GM18867 (cell line): ENCODE results near the gene RRP1B.
A peak's percentile ranks its signal among the peaks of the same experiment; 100 is the strongest.
"Not testable (repeated sequence)": the region's sequence is repeated elsewhere in the genome, so short reads cannot be mapped to it uniquely, and the experiment has no call there.

Source experiments
- ATAC-seq: cut with Tn5 transposase; IDR thresholded peaks from one replicate; pipeline ENCODE4 v1.9.1; 2021; ENCODE audit warnings: mild to moderate bottlenecking, moderate library complexity; ENCODE audit not compliant: unreplicated experiment

Gene RRP1B

DNA sequence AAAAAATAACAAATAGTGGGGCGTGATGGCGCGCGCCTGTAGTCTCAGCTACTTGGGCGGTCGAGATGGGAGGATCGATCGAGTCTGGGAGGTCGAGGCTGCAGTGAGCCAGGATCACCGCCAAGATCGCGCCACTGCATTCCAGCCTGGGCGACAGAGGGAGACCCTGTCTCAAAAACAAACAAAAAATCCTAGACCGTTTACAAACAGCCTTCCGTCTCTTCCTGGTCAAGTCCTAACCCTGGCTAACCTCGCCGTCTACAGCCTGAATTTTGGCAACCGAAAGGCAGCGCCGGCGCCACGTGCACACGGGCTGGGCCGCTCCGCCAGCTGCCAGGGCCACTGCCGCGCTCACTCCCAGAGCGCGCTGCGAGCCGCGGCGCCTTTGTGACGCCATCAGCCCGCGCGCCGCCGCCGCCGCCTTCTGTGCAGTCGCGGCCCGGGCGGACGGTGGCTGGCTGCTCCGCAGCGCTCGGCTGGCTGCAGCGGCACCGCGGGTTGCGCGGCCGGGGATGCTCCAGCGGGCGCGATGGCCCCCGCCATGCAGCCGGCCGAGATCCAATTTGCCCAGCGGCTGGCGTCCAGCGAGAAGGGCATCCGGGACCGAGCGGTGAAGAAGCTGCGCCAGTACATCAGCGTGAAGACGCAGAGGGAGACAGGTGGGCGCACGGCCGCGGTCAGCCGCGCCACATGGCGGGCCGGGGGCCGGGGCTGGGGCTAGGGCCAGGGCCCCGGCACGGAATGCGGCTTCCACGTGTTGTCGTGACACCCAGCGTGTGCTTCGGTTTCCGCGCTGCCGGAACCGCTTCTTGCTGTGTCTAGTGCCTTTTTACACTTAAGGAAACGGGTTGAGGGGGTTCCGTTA, at the start of gene RRP1B, which contains the start of gene HSF2BP:
RRP1B (plus strand) TSS at position 425 of the 865 bp plus-strand sequence; CDS start at position 530, 105 bp downstream.
HSF2BP (minus strand) TSS at position 353 of the 865 bp plus-strand sequence. CDS start 1,392 bp downstream, outside the sequence.
- peak; percentile 76 for ATAC-seq

DNA sequence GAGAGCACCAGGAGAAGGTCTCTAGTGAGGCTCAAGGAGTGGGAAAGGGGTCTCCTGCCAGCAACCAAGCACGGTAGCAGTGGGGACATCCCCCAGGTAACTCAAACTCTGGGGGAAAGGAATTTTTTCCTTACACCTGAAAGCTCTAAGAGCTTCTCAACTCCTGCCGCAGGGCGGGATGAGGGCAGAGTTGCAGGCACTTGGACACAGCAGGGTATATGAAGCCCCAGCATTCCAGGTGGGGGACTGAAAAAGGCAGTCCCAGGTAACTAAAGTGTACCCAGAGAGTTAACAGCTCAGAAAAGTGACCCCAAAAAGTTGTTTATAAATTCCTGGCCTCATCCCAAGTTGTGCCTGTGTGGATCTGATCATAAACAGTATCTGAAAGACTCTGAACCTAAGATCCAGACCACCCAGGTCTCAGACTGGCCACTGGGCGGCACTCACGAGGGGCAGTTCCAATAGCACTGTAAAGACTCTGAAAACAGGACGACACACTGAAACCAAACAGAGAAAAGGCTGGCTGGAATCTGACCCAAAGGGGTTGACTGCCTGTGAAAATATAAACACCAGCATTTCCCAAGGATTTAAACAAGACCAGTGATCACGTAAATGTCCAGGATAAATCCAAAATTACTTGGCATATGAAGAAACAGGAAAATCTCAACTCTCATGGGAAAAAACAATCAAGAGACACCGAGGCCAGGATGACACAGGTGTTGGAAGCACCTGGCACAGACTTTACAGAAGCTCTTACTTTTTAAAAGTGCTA, 47.6 kb upstream of the RRP1B start:
- no peak for ATAC-seq

GRCh38 chr21:43613755-43614638, 45.4 kb upstream of the RRP1B start:
- peak; percentile 57 for ATAC-seq

DNA sequence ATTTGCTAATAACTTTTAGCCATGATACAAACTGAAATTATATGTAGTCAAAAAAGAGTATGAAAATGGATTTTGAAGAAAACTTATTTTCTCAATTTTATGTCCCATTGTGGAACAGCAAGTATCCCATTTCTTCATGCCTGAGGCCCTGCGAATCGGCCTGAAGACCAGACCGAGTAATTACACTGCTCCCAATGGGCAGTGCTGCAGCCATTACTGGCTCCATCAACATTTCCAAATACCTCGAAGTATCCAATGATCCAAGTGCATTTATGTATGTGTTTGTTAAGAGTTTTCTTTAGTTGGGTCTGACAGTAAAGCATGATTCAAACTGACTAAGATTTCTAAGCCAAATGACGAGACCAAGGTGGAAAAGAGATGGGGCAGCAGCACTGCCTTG, 44.5 kb upstream of the RRP1B start:
- ATAC-seq: no peak

- ATAC-seq: not testable (repeated sequence)
Measured at GRCh38 chr21:43616861-43617260, 42.5 kb upstream of the RRP1B start.

DNA sequence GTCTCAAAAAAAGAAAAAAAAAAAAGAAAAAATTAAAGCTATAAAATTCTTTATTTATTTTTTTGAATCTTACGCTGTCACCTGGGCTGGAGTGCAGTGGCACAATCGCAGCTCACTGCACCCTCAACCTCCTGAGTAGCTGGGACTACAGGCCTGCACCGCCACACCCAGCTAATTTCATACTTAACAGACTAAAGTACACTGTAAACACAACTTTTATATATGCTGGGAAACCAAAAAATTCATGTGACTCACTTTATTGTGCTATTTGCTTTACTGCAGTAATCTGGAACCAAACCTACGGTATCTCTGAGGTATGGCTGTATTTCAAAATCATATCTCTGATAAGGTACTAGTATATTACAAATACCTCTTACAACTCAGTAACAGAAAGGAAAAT, 40.4 kb upstream of the RRP1B start:
- ATAC-seq: no peak

DNA sequence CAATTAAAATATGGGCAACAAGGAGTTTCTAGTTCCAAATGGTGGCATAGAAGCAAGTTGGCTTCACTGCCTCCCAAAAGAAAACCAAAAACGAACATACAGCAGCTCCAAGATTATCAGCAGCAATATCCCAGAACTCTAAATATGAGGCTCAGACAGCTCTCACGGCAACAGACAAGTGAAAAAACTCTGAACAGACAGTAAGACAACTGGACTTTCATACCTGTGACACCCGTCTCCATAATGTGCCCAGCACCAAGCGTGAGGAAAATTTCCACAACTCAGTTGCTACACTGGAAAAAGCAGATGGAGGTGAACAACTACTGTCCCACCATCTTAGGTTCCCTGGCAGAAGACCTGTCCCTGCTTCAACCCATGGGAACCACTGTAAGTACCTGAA, 40.0 kb upstream of the RRP1B start:
- no peak for ATAC-seq

GRCh38 chr21:43619856-43620255, 39.5 kb upstream of the RRP1B start:
- no peak for ATAC-seq

- ATAC-seq: no peak
Measured at GRCh38 chr21:43622796-43623195, 36.6 kb upstream of the RRP1B start.

GRCh38 chr21:43623588-43623987, 35.8 kb upstream of the RRP1B start:
- ATAC-seq: no peak

DNA sequence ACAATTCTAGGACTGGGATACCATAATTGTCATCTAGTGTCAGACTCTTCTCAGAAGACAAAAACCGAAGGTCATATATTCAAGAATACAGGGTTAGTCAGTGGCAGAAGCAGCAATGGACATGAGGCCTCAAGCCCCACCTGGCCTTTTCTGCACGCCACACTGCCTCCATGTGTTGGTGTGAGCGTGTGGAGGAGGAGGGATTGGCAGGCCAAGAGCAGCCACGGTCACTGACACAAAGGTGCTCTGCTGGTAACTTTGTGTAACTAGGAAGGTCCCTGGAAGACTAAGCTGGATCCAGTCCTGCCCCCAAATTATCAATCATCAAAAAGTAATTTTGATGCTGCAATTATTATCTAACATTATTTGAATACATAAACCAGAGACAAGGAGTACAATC, 35.0 kb upstream of the RRP1B start:
- ATAC-seq: no peak

- no peak for ATAC-seq
Measured at GRCh38 chr21:43626390-43626789, 33.0 kb upstream of the RRP1B start.

DNA sequence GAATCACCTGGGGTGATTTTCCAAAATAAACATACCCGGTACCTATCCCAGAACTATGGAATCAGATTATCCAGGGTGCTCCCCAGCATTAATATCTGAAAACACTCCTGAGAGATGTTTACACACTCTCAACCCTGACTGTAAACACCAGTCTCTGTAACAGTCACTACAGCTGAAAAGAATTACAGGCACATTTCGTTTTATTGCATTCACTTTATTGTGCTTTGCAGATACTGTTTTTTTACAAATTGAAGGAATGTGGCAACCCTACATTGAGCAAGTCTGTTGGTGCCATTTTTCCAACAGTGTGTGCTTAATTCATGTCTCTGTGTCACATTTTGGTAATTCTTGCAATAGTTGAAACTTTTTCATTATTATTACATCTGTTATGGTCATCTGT, 31.8 kb upstream of the RRP1B start:
- no peak for ATAC-seq

GRCh38 chr21:43631411-43632107, 27.8 kb upstream of the RRP1B start:
- ATAC-seq: no peak

- ATAC-seq: no peak
Measured at GRCh38 chr21:43632373-43632905, 26.9 kb upstream of the RRP1B start.

GRCh38 chr21:43634618-43635017, 24.7 kb upstream of the RRP1B start:
- no peak for ATAC-seq

- no peak for ATAC-seq
Measured at GRCh38 chr21:43635436-43635835, 23.9 kb upstream of the RRP1B start.

- ATAC-seq: no peak
Measured at GRCh38 chr21:43637530-43638158, 21.7 kb upstream of the RRP1B start.
